ENCODE data around the gene YKT6. TPM values are rescaled to one million over a fixed set of nuclear protein-coding genes. Genes with fewer than 3 reads are reported as not detected.
A peak's percentile ranks its signal among the peaks of the same experiment; 100 is the strongest.

YKT6 gene
- total and polyA plus RNA-seq, 2 of the 8 experiments (the other 6 are each of a cell fraction or from before 2014, with no cell fraction given) = 75.3 to 103 TPM

DNA sequence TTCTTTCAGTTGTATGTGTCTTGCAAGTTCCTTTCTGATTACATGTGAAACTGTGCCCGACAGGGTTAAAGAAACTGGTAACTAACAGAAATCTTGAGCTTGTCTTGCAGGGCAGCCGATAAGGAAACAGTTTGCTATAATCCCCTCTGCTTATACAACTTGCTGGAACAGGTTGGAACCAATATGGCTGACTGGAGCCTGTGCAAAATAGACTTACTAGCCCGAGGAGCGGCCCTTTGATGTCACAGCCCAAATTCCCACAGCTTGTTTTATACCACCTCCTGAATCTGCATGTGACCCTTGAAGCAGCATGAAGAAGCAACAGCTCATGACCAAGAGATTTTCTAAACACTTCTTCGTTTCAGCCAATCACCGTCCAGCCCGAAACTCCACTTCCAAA, 3.3 kb upstream of the YKT6 start:
- POLR2A ChIA-PET (ENCODE audit: partially characterized antibody) = interaction anchor here (0.9 kb wide), 1 partner anchor 21 kb away, joined by 3 read pairs; no protein-coding TSS in a partner anchor
- Histone ChIP-seq H2AK5ac (ENCODE audit: low read depth, low read length) (no peak overlapping the region), H2AFZ (ENCODE audit: low read length) (no peak overlapping the region), H3K18ac (ENCODE audit: extremely low read depth, low read length) (no peak overlapping the region), H2BK5ac (ENCODE audit: low read depth, low read length) (no peak overlapping the region), H4K20me1 (replicated peaks in 1 of 2; ENCODE audit: control insufficient read depth in 1 of 2, insufficient read depth in 2 of 2, low read length in 2 of 2) (peaks cover 0 to 2% of the 10 kb centered on the region in 2 experiments), H3K9ac (replicated peaks in 1 of 4; ENCODE audit: extremely low read depth in 1 of 4, low read depth in 3 of 4, low read length in 3 of 4) (no peak overlapping the region), H3K23me2 (ENCODE audit: low read depth, low read length) (0 out of 2 replicates have a peak, but pooled peaks cover 4% of the 10 kb centered on the region), H2BK120ac (replicated peaks; ENCODE audit: low read depth, low read length) (no peak overlapping the region), H4K91ac (replicated peaks; ENCODE audit: insufficient read length, low read length) (no peak overlapping the region), H3K4ac (replicated peaks; ENCODE audit: insufficient read length, low read depth, low read length) (no peak overlapping the region), H3K79me1 (ENCODE audit: low read depth, low read length) (no peaks in the 10 kb centered on the region; the same call in none of the 2 replicates), H3K27ac (ENCODE audit: low read depth, low read length) (no peak overlapping the region), H3K79me2 (ENCODE audit: control insufficient read depth in 1 of 2, insufficient read depth in 2 of 2, low read length in 2 of 2) (peaks cover 6 to 12% of the 10 kb centered on the region in 2 experiments; a peak in 3 of 4 replicates), H3K4me3 (ENCODE audit: extremely low read depth in 1 of 4, insufficient read depth in 2 of 4, low read depth in 3 of 4, low read length in 4 of 4) (no peak overlapping the region), H2BK15ac (ENCODE audit: low read length) (no peak overlapping the region), H3K36me3 (ENCODE audit: control insufficient read depth in 2 of 4, insufficient read depth in 4 of 4, low read length in 3 of 4) (no peaks in the 10 kb centered on the region), H3K4me1 (replicated peaks in 1 of 4; ENCODE audit: control insufficient read depth in 3 of 4, insufficient read depth in 4 of 4, low read length in 3 of 4) (peaks cover 0 to 2% (median 0%) of the 10 kb centered on the region in 4 experiments; a peak in 1 of 7 replicates), H3K27me3 (replicated peaks in 1 of 4; ENCODE audit: control insufficient read depth in 3 of 4, extremely low read depth in 1 of 4, insufficient read depth in 3 of 4, low read length in 3 of 4) (peaks cover 0 to 3% (median under 1%) of the 10 kb centered on the region in 4 experiments; a peak in 2 of 7 replicates), H3K56ac (replicated peaks; ENCODE audit: insufficient read length, low read depth, low read length) (no peak overlapping the region), H3K9me3 (ENCODE audit: insufficient read depth in 2 of 2, low read depth in 1 of 2, low read length in 1 of 2) (no peaks in the 10 kb centered on the region), H2BK12ac (ENCODE audit: low read depth, low read length) (no peak overlapping the region), H3K14ac (ENCODE audit: insufficient read length) (no peak overlapping the region), H3K4me2 (ENCODE audit: insufficient read depth in 1 of 2, low read depth in 2 of 2, low read length in 2 of 2) (no peak overlapping the region), H4K5ac (ENCODE audit: insufficient read length, low read depth, low read length) (no peak overlapping the region), H4K8ac (ENCODE audit: extremely low read depth, insufficient read depth, low read length) (no peak overlapping the region), H2BK20ac (ENCODE audit: low read length) (no peak overlapping the region), H3K23ac (ENCODE audit: insufficient read length) (no peak overlapping the region)
- DNase-seq (ENCODE audit: low read depth in 1 of 2, low spot score in 2 of 2) (no peak), FAIRE-seq (no peak)
- CTCF ChIA-PET (ENCODE audit: partially characterized antibody) = interaction anchor here (0.7 to 4.2 kb wide), 12 partner anchors 21 to 125 kb away, joined by 3 to 45 read pairs (median 5); partner anchors contain the start of gene POLD2
- no peak for TF ChIP-seq SP2 (IDR thresholded peaks at IDR 0.05; ENCODE audit: low read length)
- TF ChIP-seq YY1 (IDR thresholded peaks at IDR 0.05; ENCODE audit: low read depth, low read length) = 0 out of 2 replicates have a peak, but pooled peaks have one; percentile 27
- 85 to 100% methylated on average over 2 to 7 of the region's 7 CpGs for whole genome bisulfite sequencing, 2 experiments (ENCODE audit: extremely low coverage in 1 of 2, insufficient coverage in 1 of 2, insufficient read length in 1 of 2, insufficient replicate concordance in 2 of 2, low coverage in 1 of 2, low lambda C conversion rate in 2 of 2, missing lambda C conversion rate in 1 of 2)

Data from H1 (cell line).